Central memory CD8-positive, alpha-beta T cell (primary cell): ENCODE results near the gene SLC49A3.
A peak's percentile ranks its signal among the peaks of the same experiment; 100 is the strongest.

Source experiments
- ATAC-seq: fragments of 150-1000 bp; cut with Tn5 transposase; replicated peaks from 2 replicates; pipeline ENCODE4 v1.10.0; 2022; ENCODE audit warnings: mild to moderate bottlenecking, moderate FRiP score, moderate number of reproducible peaks; ENCODE audit not compliant: poor library complexity, severe bottlenecking; ENCODE audit errors: extremely low read depth
- DNase-seq, 2 donors: peaks; one replicate each; pipeline ENCODE4 v3.0.0; 2021; ENCODE audit warnings: low spot score in 2 of 2
- H3K27ac Mint-ChIP-seq: one replicate; pipeline ENCODE4 v1.8.0; 2022; ENCODE audit warnings: low read depth, mild to moderate bottlenecking, moderate library complexity, mixed read lengths
- H3K27me3 Mint-ChIP-seq: one replicate; pipeline ENCODE4 v1.8.0; 2022; ENCODE audit warnings: mixed read lengths
- H3K36me3 Mint-ChIP-seq: one replicate; pipeline ENCODE4 v1.8.0; 2022; ENCODE audit warnings: mild to moderate bottlenecking, moderate library complexity, mixed read lengths; ENCODE audit not compliant: insufficient read depth
- H3K4me1 Mint-ChIP-seq: one replicate; pipeline ENCODE4 v1.8.0; 2022; ENCODE audit warnings: mixed read lengths
- H3K4me3 Mint-ChIP-seq: one replicate; pipeline ENCODE4 v1.8.0; 2022; ENCODE audit warnings: mild to moderate bottlenecking, moderate library complexity, mixed read lengths
- H3K9me3 Mint-ChIP-seq: one replicate; pipeline ENCODE4 v1.8.0; 2022; ENCODE audit warnings: mixed read lengths

Gene SLC49A3

DNA sequence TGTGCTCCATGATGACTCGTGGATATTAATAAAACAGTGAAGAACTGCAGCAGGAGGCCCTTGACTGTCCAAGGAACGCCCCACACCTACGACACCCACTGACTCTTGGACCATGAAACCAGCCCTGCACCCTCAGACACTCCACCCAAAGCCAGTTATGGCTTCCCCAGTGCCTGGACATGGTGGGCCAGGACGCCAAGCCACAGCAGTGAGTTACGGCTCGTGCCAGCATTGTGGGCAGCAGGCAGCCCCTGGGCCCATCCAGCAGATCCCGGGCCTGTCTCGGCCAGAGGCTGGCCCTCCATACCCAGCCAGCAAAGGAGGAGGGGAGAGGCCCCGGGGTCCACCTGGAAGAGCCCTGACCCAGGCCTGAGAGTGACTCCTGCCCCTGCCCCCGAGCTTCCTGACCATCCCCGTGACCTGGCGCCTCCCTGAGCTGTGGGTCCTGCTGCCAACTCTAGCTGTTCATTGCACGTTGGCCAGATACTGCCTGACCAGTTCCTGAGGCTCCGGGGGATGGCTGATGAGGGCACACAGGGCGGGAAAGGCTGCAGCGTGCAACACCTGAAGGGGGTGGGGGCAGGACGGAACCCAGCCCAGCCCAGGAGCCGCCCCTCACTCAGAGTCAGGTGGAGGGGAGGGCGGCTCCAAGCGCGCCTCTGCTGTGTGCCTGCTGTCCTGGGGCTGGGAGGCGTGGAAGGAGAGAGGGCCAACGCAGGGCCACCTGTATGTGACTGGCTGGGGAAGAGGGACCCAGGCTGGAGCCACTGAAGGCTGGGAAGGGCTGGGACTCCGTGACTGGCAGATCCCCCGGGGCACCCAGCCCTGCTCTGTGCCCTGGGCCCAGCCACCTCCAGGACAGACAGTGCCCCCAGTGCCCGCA lies 739 bp downstream of the SLC49A3 start:
- no peak overlapping the region for H3K4me3 Mint-ChIP-seq
- no peaks in the 10 kb centered on the region for H3K4me1 Mint-ChIP-seq
- peaks cover 10% of the 10 kb centered on the region for H3K27me3 Mint-ChIP-seq
- ATAC-seq = no peak
- no peaks in the 10 kb centered on the region for H3K9me3 Mint-ChIP-seq
- no peak overlapping the region for H3K27ac Mint-ChIP-seq
- H3K36me3 Mint-ChIP-seq = peaks cover 3% of the 10 kb centered on the region
- DNase-seq = no peak

DNA sequence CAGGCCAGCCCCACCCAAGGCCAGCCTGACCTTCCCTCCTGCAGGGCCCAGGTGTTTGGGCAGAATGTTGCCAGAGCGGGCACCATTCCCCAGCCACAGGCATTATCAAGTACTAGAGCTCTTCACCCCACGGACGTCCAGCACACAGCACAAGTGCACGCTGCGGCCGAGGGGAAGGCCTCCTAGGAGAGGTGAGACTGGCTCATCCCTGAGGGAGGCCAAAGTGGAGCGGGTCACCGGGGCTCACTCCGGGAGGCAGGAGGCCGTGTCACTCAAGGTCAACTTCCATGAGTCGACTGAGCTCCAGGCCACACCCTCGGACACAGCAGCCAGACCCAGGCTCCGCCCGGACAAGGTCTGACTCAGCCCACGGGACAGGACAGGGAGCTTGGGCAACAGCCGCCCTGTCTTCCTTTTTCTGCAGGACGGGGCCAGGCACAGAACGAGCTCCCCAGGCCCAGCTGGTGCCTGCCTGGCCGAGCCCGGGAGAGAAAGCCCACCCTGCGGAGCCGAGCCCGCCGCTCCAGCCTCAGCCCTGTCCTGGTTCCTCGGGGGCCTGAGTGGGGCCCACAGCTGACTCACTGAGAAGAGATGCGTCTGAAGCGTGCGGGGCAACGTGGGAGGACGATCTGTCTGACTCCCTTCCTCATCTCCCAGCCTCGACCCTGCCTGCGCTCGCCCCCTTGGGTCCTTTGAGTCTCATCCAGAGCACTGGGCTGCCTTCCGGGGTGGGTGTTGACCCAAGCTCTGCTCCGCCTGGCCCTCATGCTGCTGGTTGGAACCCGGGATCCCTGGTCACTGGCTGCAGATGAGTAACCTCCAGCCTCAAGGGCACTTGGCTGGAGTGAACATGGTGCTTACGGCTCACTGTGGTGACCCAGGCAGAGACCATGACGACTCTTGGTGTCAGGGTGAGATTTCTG lies 1.6 kb downstream of the SLC49A3 start:
- ATAC-seq (no peak), DNase-seq (no peak)
- Mint-ChIP-seq H3K9me3 (no peaks in the 10 kb centered on the region), H3K36me3 (peaks cover 4% of the 10 kb centered on the region), H3K4me1 (no peaks in the 10 kb centered on the region), H3K27me3 (peaks cover 10% of the 10 kb centered on the region), H3K27ac (no peak overlapping the region), H3K4me3 (no peak overlapping the region)

DNA sequence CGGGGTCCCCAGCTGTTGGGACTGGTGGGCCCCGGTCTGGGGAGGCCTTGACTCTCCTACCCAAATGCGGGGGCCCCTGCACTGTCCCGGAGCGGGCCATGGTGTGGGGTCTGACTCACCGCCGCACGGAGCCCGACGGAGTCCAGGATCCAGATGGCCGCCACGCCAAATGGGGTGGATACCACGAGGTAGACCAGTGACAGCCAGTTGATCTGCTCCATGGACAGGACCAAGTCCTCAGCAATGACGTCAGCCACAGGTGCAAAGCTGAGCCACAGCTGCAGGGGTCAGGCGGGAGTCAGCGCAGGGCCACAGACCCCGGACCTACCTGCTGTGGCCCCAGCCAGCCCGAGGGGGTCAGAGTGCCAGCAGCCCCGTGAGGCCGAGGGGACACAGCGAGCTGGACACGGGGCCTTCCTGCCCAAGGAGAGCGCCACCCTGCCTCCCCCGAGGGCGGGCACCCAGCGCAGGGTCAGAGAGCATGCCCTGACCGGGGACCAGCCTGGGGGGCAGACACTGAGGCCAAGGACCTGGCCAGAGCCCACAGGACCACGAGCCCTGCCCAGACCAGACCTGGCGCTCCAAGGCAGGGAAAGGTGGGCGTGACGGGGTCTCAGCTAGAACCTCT lies 2.4 kb downstream of the SLC49A3 start:
- H3K27ac Mint-ChIP-seq = no peak overlapping the region
- peaks cover 4% of the 10 kb centered on the region for H3K36me3 Mint-ChIP-seq
- H3K9me3 Mint-ChIP-seq = no peaks in the 10 kb centered on the region
- ATAC-seq = no peak
- H3K4me3 Mint-ChIP-seq = no peak overlapping the region
- H3K4me1 Mint-ChIP-seq = no peaks in the 10 kb centered on the region
- no peak for DNase-seq
- peaks cover 10% of the 10 kb centered on the region for H3K27me3 Mint-ChIP-seq

DNA sequence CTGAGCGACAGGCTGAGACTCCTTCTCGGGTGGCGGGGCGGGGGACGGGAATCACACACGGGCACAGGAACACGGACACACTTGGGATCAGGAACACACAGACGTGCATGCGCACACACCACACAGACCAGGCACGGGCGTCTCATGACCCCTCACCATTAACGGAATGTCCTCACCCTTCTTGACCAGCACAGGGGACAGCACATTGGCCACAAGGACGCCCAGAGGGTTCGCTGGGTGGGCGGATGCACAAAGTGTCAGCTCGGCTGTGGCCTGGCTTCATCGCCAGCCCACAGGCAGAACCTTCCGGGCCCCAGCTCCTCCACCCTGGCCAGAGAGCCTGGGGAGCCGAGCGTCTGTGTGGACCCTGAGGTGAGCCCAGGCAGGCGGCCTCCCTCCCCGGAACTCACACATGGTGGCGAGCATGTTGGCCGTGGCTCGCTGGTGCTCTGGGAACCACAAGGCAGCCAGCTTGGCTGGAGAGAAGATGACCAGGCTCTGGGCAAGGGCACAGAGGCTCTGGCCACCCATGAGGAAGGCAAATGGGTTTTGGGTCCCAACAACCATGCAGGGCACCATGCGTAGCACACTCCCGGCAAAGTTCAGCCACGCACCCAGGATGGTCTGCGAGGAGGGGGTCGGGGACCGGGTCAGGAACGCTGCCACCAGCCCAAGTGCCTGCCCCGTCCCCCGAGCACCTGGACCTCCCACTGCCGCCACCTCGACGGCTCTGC lies 3.1 kb downstream of the SLC49A3 start:
- Mint-ChIP-seq H3K27ac (no peak overlapping the region), H3K27me3 (peaks cover 10% of the 10 kb centered on the region), H3K4me1 (no peaks in the 10 kb centered on the region), H3K4me3 (no peak overlapping the region), H3K9me3 (no peaks in the 10 kb centered on the region), H3K36me3 (peaks cover 4% of the 10 kb centered on the region)
- DNase-seq = no peak
- no peak for ATAC-seq

DNA sequence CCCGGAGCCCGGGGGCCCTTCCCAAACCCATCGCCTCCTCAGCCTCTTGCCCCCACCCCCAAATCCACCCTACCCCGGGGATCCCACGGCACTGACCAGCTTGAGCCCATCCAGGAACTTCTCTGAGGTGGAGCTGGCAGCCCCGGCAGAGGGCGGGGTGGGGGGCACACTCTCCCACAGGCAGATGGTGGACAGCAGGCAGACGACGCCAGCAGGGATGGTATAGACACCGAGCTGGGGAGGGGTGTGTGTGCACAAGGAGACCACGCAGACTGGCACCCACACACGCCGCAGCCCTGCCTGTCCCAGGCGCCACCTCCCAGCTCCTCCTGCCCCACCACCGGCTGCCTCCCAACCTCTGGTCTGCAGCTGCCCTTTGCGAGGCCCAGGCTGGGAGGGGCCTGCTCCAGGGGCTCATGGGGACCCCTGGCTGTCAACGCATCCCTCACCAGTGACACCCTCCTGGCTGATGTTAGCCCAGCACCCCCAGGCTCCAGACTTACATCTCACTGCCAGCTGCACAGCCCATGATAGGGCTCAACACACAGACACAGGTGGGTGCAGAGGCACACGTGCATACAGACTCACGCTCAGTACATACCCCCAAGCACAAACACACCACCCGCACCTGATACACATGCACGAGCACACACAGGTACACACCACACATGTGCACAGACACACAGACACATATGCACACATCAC lies 4.2 kb downstream of the SLC49A3 start:
- no peak overlapping the region for H3K27ac Mint-ChIP-seq

DNA sequence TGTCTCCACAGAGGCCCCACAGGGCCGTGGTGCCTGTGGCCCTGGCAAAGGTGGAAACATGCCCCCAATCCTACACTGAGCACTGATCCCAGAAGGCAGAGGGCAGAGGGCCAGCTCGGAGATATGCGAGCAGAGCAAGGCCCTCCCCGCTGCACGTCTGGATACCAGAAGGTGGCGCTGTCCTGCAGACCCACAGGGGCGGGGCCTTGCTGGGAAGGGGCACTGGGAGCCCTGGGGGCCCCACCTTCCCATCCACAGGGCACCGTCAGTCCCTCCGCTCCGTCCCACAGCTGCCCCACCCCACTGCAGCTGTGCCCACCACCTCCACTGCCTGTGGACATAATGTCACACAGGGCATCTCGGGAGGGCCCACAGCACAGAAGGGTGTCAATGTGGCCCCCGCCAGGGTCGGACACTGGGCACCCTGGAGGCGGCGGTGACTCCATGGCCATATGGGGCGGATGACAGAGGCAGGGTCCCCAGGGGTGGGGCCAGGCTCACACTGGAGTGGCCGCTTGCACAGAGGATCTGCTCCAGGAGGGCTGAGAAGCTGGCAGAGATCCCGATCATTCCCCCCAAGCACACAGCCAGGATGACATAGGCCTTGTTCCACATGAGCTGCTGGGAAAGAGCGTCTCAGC lies 4.8 kb downstream of the SLC49A3 start:
- H3K27me3 Mint-ChIP-seq = peaks cover 10% of the 10 kb centered on the region
- H3K9me3 Mint-ChIP-seq = no peaks in the 10 kb centered on the region
- peaks cover 4% of the 10 kb centered on the region for H3K36me3 Mint-ChIP-seq
- no peak overlapping the region for H3K4me3 Mint-ChIP-seq
- DNase-seq (no peak), ATAC-seq (no peak)
- H3K27ac Mint-ChIP-seq = no peak overlapping the region
- H3K4me1 Mint-ChIP-seq = no peaks in the 10 kb centered on the region

More for the DNA sequence above, 4.2 kb downstream of the SLC49A3 start:
- DNase-seq = no peak
- no peaks in the 10 kb centered on the region for H3K4me1 Mint-ChIP-seq
- no peak overlapping the region for H3K4me3 Mint-ChIP-seq
- H3K27me3 Mint-ChIP-seq = peaks cover 10% of the 10 kb centered on the region
- H3K36me3 Mint-ChIP-seq = peaks cover 4% of the 10 kb centered on the region
- H3K9me3 Mint-ChIP-seq = no peaks in the 10 kb centered on the region
- ATAC-seq = no peak

DNA sequence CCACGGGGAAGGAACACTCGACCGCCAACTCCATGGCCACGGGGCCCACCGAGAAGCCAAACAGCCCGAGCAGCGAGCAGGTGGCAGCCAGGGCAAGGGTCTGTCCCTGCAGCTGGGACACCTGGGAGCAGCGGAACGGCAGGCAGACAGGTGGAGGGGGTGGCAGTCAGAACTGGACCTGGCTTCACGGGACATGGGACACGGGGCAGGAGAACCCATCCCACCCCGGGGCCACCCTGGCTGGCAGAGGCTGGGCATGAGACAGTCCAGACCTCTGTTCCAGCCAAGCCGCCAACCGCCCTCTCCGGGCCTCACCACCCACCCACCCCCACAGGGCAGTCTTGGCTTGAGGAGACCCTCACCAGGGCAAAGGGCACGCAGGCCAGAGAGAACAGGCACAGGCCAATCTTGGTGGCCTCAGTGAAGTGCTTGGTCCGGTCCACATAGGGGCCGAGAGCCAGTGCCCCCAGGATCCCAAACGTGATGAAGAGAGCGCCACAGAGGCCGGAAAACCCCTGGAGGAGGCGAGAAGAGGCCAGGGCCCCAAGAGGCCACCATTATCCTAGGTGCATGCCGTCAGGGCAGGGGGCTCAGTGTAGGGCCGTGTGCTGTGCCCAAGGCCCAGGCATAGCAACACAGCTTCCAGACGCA lies 5.6 kb downstream of the SLC49A3 start:
- no peak for DNase-seq
- Mint-ChIP-seq H3K9me3 (no peaks in the 10 kb centered on the region), H3K27ac (no peak overlapping the region), H3K36me3 (peaks cover 4% of the 10 kb centered on the region), H3K27me3 (peaks cover 10% of the 10 kb centered on the region), H3K4me1 (no peaks in the 10 kb centered on the region), H3K4me3 (no peak overlapping the region)
- ATAC-seq = no peak

DNA sequence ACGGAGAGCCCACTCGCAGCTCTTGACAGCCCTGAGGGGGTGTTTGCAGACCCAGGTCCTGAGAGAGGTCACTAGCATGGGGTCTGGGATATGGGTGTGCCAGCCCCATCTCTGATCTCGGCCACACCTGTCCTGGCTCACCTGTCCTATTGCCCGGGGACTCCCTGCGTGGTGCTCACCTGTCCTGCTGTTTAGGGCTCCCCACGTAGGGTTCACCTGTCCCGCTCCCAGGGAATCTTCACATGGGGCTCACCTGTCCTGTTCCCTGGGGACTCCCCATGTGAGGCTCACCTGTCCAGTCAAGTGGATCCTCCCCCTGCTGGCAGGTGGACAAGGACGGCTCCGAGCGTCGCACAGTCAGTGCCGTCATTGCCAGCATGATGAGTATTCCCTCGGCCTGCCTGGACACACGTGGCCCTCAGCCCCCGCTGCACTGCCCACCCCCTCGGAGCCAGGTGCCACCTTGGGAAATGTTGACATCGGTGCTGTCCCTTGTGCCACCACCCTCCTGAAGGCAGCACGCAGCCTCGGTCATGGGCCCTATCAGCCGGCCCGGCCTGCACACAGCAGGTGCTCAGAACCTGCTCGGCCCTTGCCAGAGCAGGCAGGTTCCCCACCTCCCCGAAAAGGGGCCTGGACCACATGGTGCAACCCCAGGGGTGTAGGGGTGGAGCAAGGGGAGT lies 6.3 kb downstream of the SLC49A3 start:
- no peaks in the 10 kb centered on the region for H3K9me3 Mint-ChIP-seq
- ATAC-seq = no peak
- peaks cover 5% of the 10 kb centered on the region for H3K27me3 Mint-ChIP-seq
- H3K36me3 Mint-ChIP-seq = peaks cover 1% of the 10 kb centered on the region
- no peak overlapping the region for H3K27ac Mint-ChIP-seq
- H3K4me1 Mint-ChIP-seq = no peaks in the 10 kb centered on the region
- DNase-seq = no peak
- H3K4me3 Mint-ChIP-seq = peak overlapping the region; percentile 52

DNA sequence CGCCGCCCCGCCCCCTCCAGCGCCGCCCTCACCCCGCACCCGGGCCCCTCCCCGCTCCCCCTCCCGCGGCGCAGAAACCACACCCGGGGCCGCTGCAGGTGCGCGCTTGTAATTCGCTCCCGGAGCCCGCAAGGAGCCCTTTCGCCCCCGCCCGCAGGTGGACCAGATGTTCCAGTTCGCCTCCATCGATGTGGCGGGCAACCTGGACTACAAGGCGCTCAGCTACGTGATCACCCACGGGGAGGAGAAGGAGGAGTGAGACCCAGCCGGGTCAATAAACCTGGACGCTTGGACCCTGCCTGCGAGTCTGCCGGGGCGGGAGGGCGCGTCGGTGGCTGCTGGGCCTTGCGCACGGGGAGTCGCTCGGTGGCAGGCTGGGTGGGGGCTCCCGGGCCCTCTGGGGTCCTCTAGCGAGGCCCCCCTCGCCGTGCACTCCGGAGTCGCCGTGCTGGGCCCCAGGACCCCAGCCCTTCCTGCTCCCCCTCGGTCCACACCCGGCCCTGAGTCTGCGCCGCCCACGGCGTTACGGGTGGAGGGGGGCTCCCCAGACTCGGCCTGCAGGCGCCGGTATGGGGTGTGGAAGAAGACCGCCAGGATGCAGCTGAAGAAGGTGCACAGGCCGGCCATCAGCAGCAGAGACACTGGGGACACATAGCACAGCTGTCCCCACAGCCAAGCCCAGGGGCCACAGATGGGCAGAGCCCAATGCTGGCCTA lies 7.1 kb downstream of the SLC49A3 start:
- Mint-ChIP-seq H3K4me3 (peak overlapping the region; percentile 57), H3K36me3 (peaks cover 1% of the 10 kb centered on the region), H3K27me3 (no peaks in the 10 kb centered on the region), H3K27ac (no peak overlapping the region), H3K4me1 (no peaks in the 10 kb centered on the region), H3K9me3 (no peaks in the 10 kb centered on the region)
- ATAC-seq (no peak), DNase-seq (no peak)

DNA sequence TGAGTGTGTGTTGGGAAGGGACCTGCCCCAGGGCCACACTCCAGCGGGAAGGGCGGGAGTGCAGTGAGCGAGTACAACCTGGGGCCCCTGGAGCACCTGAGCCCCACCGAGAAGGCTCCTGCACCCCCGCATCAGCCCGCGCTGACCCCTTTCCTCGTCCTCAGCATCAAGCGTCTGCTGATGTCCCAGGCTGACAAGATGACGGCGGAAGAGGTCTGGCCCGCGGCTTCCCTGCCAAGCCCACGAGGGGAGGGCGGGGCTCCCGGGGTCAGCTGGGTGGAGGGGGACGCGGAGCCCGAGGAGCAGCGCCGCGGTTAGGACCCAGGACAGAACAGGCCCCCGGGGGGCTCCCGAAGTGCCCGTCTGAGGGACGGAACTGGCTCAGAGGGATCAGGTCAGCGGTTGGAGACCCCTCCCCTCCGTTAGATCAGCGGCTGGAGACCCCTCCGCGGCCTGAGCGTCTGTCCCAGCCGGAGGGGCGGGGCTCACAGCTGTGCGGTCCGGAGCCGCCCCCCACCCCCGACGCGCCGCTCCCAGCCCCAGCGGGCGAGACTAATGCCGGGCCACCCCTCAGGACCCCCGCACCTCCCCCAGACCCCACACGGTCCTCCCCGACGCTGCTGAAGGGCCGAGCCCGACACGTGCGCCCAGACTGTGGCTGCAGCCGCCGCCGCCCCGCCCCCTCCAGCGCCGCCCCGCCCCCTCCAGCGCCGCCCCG lies 7.9 kb downstream of the SLC49A3 start:
- H3K27me3 Mint-ChIP-seq = no peaks in the 10 kb centered on the region
- peak overlapping the region; percentile 8 for H3K27ac Mint-ChIP-seq
- peak in 1 of 2 donors; percentile 35 for DNase-seq
- peak; percentile 49 for ATAC-seq
- H3K9me3 Mint-ChIP-seq = no peaks in the 10 kb centered on the region
- H3K4me1 Mint-ChIP-seq = no peaks in the 10 kb centered on the region
- peaks cover 1% of the 10 kb centered on the region for H3K36me3 Mint-ChIP-seq
- peak overlapping the region; percentile 57 for H3K4me3 Mint-ChIP-seq
